CMK (cell line): ENCODE data around the gene ABCC9.

Source experiments
- DNase-seq: peaks from one replicate; pipeline ENCODE4 v3.0.0-alpha.2; 2010; ENCODE audit warnings: low read depth

ABCC9 gene

DNA sequence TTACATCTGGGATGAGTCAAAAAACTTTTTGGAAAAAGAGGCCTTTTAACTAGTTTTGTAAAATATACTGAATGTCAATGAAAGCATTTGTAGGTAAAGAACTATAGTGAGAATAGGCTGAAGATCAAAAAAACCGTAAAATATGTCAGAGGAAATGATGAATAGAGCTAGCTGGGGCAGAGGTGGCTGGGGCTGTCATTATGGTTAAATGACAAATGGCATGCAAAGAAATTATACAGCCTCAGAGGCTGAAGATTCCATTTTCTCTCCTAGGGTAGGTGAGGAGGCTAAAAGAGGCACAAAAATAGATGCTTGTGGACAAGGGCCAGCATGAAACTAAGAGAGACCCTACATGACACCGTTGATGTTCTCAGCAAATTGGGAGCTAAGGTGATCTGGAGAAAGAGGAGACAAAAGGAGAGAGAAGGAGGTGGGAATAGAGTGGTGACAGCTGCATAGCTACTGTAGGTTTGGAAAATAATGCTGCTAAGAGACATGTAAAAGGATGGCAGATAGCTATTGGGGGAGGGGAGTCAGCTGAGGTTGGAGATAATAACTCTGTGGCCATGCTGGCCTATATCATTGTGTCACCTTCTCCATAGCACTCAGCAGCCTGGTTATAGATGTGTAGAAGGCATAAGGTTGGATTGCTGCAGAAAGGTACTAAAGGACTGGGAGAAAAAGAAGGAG lies 63.8 kb downstream of the ABCC9 start:
- DNase-seq: no peak

DNA sequence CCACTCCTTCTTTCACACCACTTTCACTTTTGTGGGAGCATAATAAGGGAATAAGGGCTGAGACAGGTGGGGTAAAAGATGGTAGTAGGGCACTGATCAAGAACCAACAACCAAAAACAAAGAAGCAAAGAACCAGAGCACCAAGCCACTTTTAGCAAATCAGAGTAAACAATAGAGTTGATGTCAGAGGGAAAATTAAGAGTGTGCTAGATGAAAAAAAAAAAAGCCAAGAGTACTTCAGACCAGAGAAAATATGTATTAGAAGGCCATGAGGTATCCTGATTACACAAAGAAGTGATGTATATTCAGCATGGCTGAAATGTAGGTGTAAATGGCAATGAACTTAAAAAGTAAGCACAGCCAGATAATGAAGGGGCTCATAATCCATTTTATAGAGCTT lies 75.4 kb downstream of the ABCC9 start:
- DNase-seq: no peak

GRCh38 chr12:21860534-21860933 lies 80.7 kb downstream of the ABCC9 start:
- no peak for DNase-seq

DNA sequence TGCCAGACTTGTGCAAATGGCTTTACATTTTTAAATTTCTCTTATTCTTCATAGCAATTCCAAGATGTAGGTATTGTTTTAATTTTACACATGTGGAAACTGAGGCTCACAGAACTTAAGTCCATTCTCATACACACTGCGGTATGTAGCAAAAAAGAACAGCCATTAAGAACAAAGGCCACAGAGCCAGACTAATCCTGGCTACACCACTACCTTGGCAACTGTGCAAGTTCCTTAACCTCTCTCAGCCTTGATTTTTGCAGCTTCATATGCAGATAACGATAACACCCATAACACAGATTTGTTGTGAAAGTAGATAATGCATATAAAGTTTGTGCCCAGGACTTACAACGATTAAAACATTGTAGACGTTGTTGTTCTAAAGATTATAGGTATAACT lies 81.1 kb downstream of the ABCC9 start:
- DNase-seq: no peak

DNA sequence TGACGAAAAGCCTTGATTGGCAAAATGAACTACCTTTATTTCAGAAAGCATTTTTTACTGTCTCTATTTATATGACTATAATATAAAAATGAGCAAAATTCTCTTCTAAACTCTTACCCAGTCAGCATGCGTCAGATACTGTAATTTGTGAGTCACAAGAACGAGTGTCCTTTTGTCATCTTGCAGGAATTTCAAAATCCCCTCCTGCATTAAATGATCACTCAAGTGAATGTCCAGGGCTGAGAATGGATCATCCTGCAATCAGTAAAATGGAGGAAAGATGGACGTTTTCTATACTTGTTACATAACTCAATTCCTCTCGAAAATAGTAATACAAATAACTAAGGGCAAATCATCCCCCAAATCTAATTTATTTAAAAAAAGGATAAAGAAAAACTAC lies 89.0 kb downstream of the ABCC9 start:
- no peak for DNase-seq

- DNase-seq: no peak
Observed at GRCh38 chr12:21851151-21851550, 90.1 kb downstream of the ABCC9 start.

GRCh38 chr12:21850419-21850818 lies 90.8 kb downstream of the ABCC9 start:
- DNase-seq: no peak

- no peak for DNase-seq
Observed at GRCh38 chr12:21849878-21850277, 91.3 kb downstream of the ABCC9 start.

DNA sequence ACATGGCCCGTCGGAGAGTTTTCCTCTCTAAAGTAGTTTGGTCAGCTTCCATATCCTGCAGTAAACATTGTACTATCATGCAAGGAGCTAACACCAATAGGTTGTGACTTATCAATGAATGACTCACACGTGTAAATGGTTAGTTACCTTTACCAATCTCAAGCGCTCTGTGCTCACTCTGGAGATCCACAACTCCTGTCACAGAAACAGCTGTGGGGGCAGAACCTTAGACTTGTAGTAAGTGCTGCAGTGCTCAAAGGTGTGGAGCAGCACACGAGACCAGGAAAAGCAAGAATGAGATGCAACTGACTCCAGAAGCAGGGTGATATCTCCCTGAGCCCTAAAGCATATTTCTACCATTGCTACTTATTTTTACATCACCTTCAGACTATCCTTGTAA lies 93.0 kb downstream of the ABCC9 start:
- DNase-seq: no peak

DNA sequence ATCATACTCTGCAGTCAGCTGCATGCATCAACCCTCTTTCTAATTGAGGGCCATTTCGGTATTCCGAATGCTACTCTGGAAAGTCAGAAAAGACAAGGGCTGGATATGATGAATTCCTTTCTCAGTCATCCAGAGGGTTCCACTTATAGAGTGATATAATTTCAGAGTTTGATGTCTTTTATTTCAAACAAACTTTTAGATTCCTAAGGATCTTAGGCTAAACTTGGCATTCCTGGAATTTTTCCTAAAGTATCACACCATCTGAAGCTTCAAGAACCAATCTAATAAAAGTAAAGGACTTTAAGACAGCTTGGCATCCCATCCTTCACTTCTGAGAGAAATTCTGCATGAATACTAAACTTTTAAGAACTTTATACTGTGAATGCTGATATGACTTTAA lies 97.4 kb downstream of the ABCC9 start:
- no peak for DNase-seq

- DNase-seq: no peak
Observed at GRCh38 chr12:21839776-21840175, 101.5 kb downstream of the ABCC9 start.

GRCh38 chr12:21837847-21838246 lies 103.4 kb downstream of the ABCC9 start:
- DNase-seq: no peak

DNA sequence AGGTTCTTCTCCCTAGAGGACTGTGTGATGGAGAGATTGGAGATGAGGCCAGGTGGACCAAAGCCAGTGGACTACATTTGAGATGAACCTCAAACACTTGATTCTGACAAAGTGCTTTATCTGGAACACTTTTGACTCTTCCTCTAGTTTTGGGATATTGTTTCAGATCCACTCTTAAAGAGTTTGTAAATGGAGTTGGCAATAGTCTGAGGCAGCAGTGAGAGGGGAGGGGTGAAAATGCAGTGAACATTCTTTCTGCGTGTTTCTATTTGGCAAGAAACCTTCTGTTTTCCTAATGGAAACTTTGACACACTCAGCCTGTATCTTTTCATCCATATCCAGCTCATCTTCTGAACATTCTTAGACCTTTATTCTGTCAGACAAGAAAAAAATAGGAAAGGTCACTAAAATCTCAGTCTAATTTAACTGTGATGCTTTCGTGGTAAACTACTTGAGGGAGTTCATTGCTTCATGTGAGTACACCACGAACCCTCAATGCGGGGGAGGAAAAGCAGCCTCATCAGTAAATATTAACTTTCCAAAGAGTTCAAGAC lies 109.4 kb downstream of the ABCC9 start:
- DNase-seq: no peak

DNA sequence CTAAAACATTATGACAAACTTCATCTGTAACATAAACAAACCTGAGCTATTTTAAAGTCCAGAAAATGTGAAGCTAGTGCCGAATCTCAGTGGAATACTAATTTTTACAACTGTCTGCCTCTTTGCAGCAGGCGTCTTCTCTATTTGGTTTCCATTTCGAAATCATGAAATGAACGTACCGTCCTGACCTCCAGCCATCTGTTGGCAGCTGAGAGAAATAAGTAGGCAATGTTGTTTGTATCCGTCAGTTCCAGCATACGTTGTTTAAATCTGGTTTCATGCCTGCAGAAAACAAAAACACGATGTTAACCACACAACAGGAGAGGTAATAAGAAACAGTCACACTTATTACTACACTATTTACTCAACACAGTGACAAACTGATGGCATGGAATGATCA lies 112.4 kb downstream of the ABCC9 start:
- no peak for DNase-seq

- no peak for DNase-seq
Observed at GRCh38 chr12:21828136-21828775, 113.0 kb downstream of the ABCC9 start.

DNA sequence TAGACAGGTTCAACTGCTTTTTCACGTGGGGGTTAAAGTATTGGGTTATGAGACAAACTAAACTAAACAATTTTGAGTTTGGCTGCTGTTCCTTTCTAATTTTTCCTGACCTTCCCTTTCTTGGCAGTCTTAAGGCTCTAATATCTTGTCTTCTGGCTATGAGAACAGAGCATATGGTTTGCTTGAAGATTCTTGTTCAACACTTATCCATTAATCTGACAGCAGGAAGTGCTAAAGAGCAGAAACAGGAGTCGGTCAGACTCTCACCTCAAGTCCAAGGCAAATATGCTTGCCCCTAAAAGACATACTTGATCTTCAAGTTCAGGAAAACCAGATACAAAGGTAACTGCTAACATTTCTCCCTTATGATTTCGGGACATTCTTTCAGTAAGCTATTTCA lies 114.1 kb downstream of the ABCC9 start:
- no peak for DNase-seq

- DNase-seq: no peak
Observed at GRCh38 chr12:21826618-21826910, 114.7 kb downstream of the ABCC9 start.

DNA sequence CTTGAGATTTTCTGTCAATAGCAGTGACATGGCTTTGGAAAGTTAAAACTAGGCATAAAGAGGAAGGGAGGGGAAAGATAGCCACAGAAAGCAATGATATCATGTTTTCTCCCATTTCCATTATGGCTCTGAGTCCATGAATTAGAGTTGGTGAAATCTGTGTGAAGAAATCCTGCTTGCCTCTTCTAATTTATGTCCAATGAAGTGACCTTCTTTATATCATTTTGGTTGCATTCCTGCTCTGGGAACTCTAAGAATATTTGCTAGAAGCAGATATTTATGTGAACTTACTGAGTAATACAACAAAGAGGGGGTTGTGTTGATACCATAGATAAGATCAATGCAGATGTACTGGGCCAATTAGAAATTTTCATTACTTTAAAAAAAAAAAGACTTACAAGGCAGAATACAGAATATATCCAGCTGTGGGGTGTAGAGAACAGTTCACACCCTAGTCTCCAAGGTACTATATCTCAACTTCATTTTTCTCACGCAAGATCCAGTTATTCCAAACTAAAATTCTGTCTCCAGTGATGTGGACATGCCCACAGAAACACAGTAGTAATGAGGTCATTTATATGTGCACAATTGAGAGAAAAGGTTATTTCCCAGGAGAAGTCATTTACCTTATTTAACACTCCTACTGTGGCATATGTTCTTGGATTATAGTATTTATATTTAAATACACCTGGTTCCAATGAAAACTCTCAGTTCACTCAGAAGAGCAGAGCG lies 115.2 kb downstream of the ABCC9 start:
- DNase-seq: no peak

DNA sequence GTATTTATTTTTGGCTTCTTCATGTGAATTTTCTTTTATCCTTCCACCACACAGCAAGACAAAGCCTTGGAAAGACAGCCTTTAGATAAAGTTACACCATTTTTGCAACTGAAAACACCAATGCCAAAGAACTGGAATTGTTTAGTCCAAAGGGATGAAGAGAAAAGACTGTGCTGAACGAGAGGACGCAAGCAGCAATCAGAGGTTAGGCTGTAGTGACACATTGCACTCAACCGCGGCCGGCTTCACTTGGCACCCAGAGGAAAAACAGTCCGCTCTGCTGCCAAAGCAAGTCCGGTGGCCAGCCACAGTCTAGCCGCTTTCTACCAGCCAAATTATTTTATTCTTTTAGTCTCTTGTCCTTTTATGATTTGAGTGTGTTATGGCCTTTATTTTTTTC lies 117.6 kb downstream of the ABCC9 start:
- no peak for DNase-seq

- DNase-seq: no peak
Observed at GRCh38 chr12:21819678-21820077, 121.5 kb downstream of the ABCC9 start.

DNA sequence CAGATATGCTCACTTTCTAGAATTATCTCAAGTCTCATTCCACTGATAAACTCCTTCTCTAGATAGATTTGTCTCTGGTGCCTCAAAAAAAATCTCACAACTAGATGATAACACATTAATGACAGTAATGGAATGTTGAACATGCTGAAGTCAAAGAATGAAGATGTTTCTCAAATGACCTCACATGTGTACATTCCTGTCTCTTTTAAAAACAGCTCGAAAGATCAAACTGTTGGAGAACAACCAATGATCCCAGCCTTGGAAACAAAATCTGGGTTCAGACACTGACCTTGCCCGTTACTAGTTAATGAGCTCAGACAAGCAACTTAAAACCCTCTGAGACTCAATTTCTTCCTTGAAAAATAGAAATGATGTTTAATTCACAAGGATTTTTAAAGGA lies 122.0 kb downstream of the ABCC9 start:
- no peak for DNase-seq

DNA sequence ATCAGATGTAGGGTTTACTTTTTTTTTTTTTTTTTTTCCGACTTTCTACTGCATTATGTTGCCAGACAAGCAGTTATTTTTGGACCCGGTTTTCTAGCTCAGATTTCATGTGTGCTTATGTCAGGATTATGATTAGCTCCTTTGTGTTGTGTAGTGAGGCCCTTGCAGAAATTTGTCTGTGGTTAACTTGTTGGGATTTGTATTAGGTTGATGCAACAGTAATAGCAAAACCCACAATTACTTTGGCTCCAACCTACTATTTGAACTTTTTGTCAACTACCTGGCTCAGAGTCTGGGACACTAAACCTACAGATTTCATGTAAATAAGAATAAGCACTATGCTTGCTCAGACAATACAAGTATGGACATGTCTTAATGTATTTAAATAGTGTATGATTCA lies 122.6 kb downstream of the ABCC9 start:
- DNase-seq: no peak

GRCh38 chr12:21815306-21816062 lies 125.7 kb downstream of the ABCC9 start:
- DNase-seq: no peak
